Measurements from ENCODE around the gene DCTN3. TPM values are rescaled to one million over a fixed set of nuclear protein-coding genes. Genes with fewer than 3 reads are reported as not detected.

Gene DCTN3
- total RNA-seq, 1 experiment from 2014 or later, result 57.5 TPM

DNA sequence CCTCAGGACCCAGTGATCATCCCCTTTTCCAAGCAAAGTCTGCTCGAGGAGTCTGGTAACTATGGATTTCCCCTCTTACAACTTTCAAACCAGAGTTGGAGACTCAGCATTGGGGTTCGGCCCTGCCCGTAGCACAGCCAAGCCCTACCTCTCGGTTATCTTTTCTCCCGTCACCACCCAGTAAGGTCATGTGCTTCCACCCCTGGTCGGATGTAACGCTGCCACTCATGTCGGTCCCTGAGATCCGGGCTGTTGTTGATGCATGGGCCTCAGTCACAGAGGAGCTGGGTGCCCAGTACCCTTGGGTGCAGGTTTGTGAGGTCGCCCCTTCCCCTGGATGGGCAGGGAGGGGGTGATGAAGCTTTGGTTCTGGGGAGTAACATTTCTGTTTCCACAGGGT lies 27.4 kb upstream of the DCTN3 start:
- Histone ChIP-seq H3K36me3 (ENCODE audit: low read depth) (no peaks in the 10 kb centered on the region), H3K9me2 (ENCODE audit: insufficient read depth) (no peaks in the 10 kb centered on the region), H2AFZ (no peak overlapping the region), H3K79me2 (ENCODE audit: low read depth) (peaks cover 10% of the 10 kb centered on the region; the same call in 1 of the 2 replicates), H3K27me3 (ENCODE audit: insufficient read depth, low read depth) (no peaks in the 10 kb centered on the region), H3K4me1 (replicated peaks; ENCODE audit: insufficient read depth) (peaks cover 25% of the 10 kb centered on the region), H3K9me3 (ENCODE audit: insufficient read depth, low read depth) (no peaks in the 10 kb centered on the region), H4K20me1 (ENCODE audit: insufficient read depth) (no peaks in the 10 kb centered on the region; the same call in 1 of the 2 replicates), H3K4me3 (peak overlapping the region; percentile 71), H3F3A (ENCODE audit: insufficient read depth, low read depth) (peaks cover 11% of the 10 kb centered on the region; the same call in 1 of the 2 replicates), H3K4me2 (peak overlapping the region; percentile 88), H3K27ac (no peak overlapping the region)
- TF ChIP-seq, protein P1, sequence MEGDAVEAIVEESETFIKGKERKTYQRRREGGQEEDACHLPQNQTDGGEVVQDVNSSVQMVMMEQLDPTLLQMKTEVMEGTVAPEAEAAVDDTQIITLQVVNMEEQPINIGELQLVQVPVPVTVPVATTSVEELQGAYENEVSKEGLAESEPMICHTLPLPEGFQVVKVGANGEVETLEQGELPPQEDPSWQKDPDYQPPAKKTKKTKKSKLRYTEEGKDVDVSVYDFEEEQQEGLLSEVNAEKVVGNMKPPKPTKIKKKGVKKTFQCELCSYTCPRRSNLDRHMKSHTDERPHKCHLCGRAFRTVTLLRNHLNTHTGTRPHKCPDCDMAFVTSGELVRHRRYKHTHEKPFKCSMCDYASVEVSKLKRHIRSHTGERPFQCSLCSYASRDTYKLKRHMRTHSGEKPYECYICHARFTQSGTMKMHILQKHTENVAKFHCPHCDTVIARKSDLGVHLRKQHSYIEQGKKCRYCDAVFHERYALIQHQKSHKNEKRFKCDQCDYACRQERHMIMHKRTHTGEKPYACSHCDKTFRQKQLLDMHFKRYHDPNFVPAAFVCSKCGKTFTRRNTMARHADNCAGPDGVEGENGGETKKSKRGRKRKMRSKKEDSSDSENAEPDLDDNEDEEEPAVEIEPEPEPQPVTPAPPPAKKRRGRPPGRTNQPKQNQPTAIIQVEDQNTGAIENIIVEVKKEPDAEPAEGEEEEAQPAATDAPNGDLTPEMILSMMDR (conservative IDR thresholded peaks at IDR 0.05), result no peak
- TF ChIP-seq EZH2 (IDR thresholded peaks at IDR 0.05; ENCODE audit: low read depth), result no peak
- intact Hi-C loops (cut with micrococcal nuclease; ENCODE audit: unreplicated experiment), result loop anchor here (2.0 kb wide), 1 partner anchor 17 kb away; no protein-coding TSS in a partner anchor
- no peak for DNase-seq
- TSS peak; percentile 44 for BruUV-seq (replicated peaks)
- ChIA-PET CTCF (no interaction called here), POLR2A (ENCODE audit: unreplicated experiment) (interaction anchor here (0.6 kb wide), 1 partner anchor 1010 kb away, joined by 3 read pairs; the partner anchor contains the start of genes CCDC107 and RMRP)

DNA sequence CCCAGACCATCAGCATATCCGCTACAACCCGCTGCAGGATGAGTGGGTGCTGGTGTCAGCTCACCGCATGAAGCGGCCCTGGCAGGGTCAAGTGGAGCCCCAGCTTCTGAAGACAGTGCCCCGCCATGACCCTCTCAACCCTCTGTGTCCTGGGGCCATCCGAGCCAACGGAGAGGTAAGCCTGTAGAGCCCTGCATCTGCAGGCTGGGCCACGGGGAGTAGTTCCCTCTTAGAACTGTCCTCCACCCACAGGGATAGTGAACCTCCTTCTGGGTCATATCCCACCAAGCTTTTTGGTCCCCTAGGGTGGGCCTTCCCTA lies 26.7 kb upstream of the DCTN3 start:
- H3K4me1 ChIP-seq (replicated peaks; ENCODE audit: insufficient read depth), result peaks cover 20% of the 10 kb centered on the region; the same call in 1 of the 2 replicates

DNA sequence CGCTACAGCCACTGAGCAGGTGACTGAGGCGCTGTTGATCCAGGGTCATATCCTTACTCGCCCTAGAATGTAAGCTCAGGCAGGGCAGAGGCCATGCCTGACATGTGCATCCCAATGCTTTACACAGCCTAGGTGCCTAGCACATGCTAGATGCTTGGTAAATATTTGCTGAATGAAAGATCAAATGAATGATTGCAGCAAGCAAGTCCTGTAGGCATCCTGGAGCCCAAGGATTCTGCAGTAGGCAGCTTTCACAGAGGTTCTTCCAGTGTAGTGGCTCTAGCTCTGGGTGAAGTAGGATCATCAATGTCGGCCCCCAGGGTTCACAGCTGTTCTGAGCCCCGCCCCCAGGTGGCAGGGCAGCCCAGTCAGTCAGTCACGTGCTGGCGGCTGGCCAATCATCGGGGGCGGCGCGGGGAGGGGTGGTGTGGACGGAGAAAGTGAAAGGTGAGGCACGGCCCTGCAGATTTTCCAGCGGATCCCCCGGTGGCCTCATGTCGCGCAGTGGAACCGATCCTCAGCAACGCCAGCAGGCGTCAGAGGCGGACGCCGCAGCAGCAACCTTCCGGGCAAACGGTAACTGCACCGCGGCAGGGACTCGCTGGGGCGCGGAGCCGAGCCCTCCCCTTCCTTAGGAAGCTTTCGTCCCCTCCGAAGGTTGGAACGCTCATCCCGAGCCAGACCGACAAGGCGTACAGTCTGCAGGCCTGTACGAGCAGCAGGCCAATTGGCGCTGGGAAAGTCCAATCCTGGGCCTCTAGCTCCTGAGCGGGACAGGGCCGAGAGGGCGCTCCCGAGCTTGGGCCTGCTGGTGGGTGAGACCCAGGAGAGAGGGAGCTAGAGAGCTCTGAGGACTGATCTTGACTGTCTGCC lies 26.2 kb upstream of the DCTN3 start, which contains the start of gene GALT:
TSS of gene GALT (plus strand) at position 465 of the 873 bp plus-strand sequence. CDS start at position 495, 30 bp downstream.
- peak; percentile 67 to 91 for DNase-seq
- no TSS peak for BruUV-seq (replicated peaks)
- peak within 1 kb of the TSS; percentile 71 for H3K4me3 ChIP-seq
- H3K27me3 ChIP-seq (ENCODE audit: insufficient read depth, low read depth), result no peaks in the 10 kb centered on the region
- no peak within 1 kb of the TSS for H3K27ac ChIP-seq
- peaks cover 20% of the 10 kb centered on the region for H3K4me1 ChIP-seq (replicated peaks; ENCODE audit: insufficient read depth)
- POLR2A ChIA-PET (ENCODE audit: unreplicated experiment), result no interaction called here
- H3F3A ChIP-seq (ENCODE audit: insufficient read depth, low read depth), result peaks cover 9% of the 10 kb centered on the region; the same call in 1 of the 2 replicates
- no peaks in the 10 kb centered on the region for H3K9me2 ChIP-seq (ENCODE audit: insufficient read depth)
- H2AFZ ChIP-seq, result peak within 1 kb of the TSS; percentile 92
- intact Hi-C loops (cut with micrococcal nuclease; ENCODE audit: unreplicated experiment), result loop anchor here (2.0 kb wide), 1 partner anchor 18 kb away; no protein-coding TSS in a partner anchor
- TF ChIP-seq, protein P1 (conservative IDR thresholded peaks at IDR 0.05), result peak; percentile 34; the same call in 1 of the 2 replicates
- no peak for TF ChIP-seq EZH2 (IDR thresholded peaks at IDR 0.05; ENCODE audit: low read depth)
- peaks cover 10% of the 10 kb centered on the region; the same call in 1 of the 2 replicates for H3K79me2 ChIP-seq (ENCODE audit: low read depth)
- CTCF ChIA-PET, result interaction anchor here (0.5 to 1.2 kb wide), 3 partner anchors 10 to 383 kb away, joined by 3 to 6 read pairs (median 3); no protein-coding TSS in a partner anchor
- no peaks in the 10 kb centered on the region; the same call in 1 of the 2 replicates for H4K20me1 ChIP-seq (ENCODE audit: insufficient read depth)
- H3K4me2 ChIP-seq, result peak within 1 kb of the TSS; percentile 88
- H3K36me3 ChIP-seq (ENCODE audit: low read depth), result no peaks in the 10 kb centered on the region
- H3K9me3 ChIP-seq (ENCODE audit: insufficient read depth, low read depth), result no peaks in the 10 kb centered on the region

More for the DNA sequence above, 26.7 kb upstream of the DCTN3 start:
- DNase-seq, result no peak
- BruUV-seq (replicated peaks), result no TSS peak
- Histone ChIP-seq H2AFZ (peak overlapping the region; percentile 92), H3K9me2 (ENCODE audit: insufficient read depth) (no peaks in the 10 kb centered on the region), H3K4me3 (peak overlapping the region; percentile 71), H3K27ac (no peak overlapping the region), H3K36me3 (ENCODE audit: low read depth) (no peaks in the 10 kb centered on the region), H3K9me3 (ENCODE audit: insufficient read depth, low read depth) (no peaks in the 10 kb centered on the region), H3K4me2 (peak overlapping the region; percentile 88), H3F3A (ENCODE audit: insufficient read depth, low read depth) (peaks cover 11% of the 10 kb centered on the region; the same call in 1 of the 2 replicates), H3K27me3 (ENCODE audit: insufficient read depth, low read depth) (no peaks in the 10 kb centered on the region), H3K79me2 (ENCODE audit: low read depth) (peaks cover 10% of the 10 kb centered on the region; the same call in 1 of the 2 replicates), H4K20me1 (ENCODE audit: insufficient read depth) (no peaks in the 10 kb centered on the region; the same call in 1 of the 2 replicates)
- TF ChIP-seq, protein P1 (conservative IDR thresholded peaks at IDR 0.05), result no peak
- no peak for TF ChIP-seq EZH2 (IDR thresholded peaks at IDR 0.05; ENCODE audit: low read depth)
- intact Hi-C loops (cut with micrococcal nuclease; ENCODE audit: unreplicated experiment), result loop anchor here (2.0 kb wide), 1 partner anchor 18 kb away; no protein-coding TSS in a partner anchor
- ChIA-PET CTCF (interaction anchor here (0.6 to 1.2 kb wide), 2 partner anchors 9 to 383 kb away, joined by 3 to 6 read pairs; no protein-coding TSS in a partner anchor), POLR2A (ENCODE audit: unreplicated experiment) (no interaction called here)
